GM21576 (cell line): ENCODE measurements around the gene BTBD9.
"Not testable (repeated sequence)": the region's sequence is repeated elsewhere in the genome, so short reads cannot be mapped to it uniquely, and the experiment has no call there.

ENCODE experiments used
- ATAC-seq: cut with Tn5 transposase; IDR thresholded peaks from one replicate; pipeline ENCODE4 v1.9.1; 2021; ENCODE audit warnings: mild to moderate bottlenecking, moderate library complexity; ENCODE audit not compliant: unreplicated experiment

The BTBD9 gene

DNA sequence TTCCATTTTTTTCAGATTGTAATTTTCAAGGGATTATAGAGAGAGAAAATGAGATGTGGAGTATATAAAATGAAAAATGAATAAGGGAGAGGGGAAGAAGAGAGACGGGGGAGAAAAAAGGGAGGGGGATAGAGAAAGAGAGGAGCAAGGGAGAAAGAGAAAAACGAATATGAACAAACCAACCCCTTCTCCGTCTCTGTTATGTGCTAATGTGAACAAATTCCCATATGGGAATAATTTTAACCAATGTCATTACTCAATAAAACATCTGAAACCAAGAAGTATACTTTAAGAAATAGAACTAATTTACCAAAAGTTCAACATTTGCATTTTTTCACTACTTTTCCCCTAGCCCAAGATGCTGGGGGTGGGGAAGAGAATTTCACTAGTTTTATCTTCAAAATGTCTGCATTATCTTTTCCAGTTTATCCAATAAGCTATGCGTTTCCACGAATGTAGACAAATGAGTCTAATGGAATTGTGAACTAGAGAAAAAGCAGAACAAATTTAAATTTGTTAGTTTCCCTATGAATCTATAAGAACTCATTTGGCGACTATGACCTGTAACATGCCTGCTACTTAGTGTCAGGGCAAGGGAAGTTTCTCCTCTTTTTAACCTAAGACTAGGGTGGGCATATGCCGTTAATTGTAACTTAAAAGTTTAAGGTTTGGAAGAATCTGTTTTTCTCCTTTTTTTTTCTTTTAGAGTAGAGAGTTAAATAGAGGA is 286.3 kb downstream of the BTBD9 start:
- no peak for ATAC-seq

DNA sequence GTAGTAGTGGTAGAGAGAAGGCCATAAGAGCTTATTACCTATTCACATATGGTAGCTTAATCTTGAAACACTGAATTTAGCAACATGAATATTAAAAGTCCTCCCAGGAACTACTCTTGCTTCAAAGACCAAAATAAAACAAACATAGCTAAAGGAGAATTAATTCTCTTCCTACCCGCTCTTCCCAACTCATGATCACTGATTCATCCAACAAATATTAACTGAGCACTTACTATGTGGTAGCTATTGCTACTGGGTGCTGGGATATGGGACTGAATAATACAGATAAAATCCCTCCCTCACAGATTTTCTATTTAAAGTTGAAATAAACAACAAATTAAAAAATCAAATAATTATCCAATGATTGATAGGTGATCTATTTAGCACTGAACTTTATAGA is 287.1 kb downstream of the BTBD9 start:
- no peak for ATAC-seq

DNA sequence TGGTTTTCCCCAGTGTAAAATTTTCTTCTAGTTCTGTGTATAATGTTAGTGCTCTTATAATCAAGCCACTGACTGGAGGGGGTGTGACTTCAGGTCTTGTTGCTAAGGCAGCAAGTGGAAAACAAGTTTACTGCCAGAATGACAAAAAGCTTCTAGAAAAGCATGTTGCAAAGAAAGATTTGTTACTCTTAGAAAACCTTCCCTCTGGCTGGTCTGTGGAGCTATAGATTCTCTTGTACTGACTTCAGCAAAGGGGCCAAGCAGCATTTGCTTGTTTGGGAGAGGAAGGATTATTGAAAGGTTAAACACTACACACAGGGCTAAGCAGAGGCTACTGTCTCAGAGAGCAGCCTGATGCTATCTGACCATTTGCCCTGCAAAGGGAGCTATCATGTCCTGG is 288.8 kb downstream of the BTBD9 start:
- ATAC-seq, result no peak

DNA sequence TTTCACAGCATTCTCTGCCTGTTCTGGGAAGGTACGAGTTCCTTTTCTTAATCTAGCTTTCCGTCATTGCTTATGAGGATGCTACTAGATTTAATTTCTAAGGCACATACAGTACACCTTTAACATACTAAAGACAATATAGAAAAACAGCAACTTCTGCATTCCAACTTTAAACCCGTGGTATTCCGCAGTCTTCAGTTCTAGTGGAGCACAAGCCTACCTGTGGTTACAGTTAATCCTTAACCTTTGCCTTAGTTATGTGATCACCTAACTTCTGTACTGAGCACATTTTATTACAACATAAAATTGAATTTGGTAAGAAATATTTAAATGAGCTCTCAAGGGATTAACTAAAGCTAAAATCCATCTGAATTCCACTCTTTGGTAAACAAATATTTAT is 289.5 kb downstream of the BTBD9 start:
- ATAC-seq, result no peak

DNA sequence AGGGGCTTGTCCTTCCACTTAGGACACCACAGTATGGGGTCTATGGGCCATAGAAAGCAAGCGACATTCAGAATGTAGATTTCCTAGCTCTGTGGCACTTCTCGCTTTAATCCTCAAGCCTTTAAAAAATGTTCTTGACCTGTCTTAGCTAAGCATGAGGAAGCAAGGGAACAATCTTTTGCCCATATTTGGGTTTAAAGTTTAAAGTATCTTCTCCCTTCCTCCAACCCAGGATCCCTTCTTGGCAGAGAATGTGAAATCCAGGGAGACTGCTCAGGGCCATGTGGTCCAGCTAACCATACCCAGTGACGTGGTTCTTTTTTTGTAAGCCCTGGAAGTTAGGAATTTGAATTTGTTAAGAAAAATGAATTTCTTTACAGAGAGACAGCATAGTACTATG is 289.9 kb downstream of the BTBD9 start:
- ATAC-seq, result no peak

DNA sequence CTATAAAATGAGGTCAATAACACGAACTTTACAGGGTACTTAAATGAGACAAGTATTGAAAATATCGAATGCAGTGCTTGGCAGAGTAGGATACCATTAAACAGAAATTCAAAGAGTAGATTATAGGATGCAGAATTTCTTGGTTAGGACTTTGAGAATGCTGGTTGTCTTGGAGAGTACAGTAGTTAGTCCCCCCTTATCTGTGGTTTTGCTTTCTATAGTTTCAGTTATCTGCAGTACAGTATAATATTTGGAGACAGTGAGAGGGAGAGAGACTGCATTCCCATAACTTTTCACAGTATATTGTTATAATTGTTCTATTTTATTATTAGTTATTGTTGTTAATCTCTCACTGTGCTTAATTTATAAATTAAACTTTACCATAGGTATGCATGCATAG is 290.5 kb downstream of the BTBD9 start:
- ATAC-seq, result no peak

DNA sequence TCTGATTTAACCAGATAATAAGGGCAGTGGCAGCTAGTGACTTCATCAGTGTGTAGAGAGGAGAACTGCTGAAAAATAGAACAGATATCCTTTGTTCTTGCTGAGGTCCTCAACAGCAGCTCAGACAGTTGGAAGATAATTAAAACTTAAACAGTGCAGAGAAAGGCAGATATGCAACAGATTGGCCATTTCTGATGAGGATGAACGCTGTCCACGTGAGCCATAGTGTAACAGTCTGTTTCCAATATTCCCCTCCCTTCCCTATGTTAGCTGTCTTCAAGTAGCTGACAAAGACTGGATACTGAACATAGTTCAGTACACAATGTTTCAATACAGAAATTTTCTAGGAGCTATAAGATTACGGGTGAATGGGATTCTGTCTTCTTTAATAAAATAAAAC is 291.4 kb downstream of the BTBD9 start:
- ATAC-seq, result no peak

DNA sequence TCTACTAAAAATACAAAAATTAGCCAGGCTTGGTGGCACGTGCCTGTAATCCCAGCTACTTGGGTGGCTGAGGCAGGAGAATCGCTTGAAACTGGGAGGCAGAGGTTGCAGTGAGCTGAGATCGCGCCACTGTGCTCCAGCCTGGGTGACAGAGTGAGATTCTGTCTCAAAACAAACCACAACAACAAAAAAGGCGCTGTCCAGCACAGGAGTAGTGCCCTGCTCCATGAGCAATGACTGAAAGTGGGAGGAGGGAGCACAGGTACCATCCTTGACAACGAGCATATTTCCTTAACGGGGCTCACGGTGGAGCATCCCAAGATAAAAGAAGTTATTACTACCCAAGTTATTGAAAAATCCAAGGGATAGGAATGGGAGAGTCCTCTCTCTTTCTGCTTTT is 291.9 kb downstream of the BTBD9 start:
- ATAC-seq, result not testable (repeated sequence)

DNA sequence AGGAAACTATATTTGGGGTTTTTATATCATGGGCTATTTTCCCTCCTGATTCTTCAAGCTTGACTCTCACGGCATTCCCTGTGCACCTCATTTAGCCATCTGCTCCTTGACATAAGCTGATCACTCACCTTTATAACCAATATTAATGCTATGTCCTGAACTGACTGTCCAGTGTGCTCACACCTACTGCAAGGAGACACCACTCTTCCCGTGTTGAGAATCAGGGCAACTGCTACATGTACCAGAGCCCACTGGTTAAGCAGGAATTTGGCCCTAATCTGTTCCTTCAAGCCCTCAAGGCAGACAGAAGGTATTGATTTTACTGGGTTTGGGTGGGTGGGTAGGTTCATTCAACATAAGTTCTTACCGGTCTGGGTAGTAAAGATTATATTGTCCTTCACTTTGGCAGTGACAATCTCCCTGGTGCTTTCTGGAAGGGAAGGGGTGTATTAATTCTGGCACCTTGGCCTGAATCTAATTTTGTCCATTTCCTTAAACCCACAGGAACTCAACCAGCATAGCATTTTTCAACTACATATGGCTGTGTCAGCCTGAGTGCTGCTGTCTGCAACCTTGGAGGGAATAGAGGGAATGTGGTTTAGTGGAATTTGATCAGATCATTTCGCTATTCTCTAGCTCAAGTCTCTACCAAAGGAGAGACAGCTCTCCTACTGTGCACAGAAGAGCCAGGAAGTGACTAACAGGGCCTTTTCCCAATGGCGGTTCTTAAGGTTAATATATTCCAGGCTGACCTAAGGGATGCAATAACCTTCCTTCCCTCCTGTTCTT is 293.2 kb downstream of the BTBD9 start:
- ATAC-seq, result no peak

DNA sequence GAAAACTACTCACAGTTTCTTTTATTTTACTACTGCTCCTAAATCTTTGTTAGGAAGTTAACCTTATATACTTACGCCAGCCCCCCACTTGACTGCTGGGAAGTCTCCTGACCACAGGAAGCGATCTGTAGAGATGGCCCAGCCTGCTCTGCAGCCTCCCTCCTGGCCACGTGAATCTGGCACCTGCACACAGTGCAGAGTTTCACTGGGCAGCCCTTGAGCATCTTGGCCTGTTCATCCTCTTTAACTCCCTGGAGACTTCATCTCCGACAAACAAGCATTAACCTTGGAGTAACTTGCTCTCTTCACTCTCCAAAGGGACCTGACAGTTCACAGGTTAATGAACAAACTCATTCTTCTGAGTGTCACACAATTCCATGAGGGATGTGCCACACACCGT is 294.1 kb downstream of the BTBD9 start:
- ATAC-seq, result no peak

DNA sequence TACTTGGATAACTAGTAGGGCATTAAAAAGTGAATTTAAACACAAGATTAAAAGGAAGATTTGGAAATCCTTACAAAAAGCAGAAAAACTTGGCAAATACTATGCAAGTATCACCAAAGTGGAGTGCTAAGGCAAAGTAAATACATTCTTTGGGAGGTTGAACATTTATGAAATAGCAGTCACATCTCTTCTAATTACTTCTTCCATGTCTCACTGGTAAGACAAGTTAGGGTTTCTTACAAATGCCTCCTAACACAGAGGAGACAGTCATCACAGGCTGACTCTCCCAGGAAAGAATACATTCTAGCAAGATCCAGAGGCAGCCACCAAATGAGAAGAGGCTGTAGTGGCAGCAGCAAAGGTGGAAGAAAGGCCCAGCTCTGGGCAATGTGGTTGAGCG is 298.2 kb downstream of the BTBD9 start:
- no peak for ATAC-seq

DNA sequence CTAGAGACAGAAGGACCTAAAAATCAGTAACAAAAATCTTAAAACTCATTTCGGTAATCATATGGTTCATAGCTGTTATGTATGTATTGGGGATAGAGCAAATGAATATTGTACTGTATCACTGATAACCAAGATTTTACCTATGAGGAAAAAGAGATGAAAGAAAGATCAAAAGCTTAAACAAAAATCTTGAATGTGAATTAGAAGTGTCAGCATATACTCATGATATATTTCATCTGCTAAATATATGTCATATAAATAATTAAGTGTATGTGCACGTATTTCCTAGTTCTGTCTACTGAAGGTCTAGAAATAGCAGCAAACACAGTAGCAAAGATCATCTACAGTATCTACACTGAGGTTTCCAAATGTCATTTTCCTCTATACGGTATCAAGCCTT is 299.8 kb downstream of the BTBD9 start:
- ATAC-seq, result no peak

DNA sequence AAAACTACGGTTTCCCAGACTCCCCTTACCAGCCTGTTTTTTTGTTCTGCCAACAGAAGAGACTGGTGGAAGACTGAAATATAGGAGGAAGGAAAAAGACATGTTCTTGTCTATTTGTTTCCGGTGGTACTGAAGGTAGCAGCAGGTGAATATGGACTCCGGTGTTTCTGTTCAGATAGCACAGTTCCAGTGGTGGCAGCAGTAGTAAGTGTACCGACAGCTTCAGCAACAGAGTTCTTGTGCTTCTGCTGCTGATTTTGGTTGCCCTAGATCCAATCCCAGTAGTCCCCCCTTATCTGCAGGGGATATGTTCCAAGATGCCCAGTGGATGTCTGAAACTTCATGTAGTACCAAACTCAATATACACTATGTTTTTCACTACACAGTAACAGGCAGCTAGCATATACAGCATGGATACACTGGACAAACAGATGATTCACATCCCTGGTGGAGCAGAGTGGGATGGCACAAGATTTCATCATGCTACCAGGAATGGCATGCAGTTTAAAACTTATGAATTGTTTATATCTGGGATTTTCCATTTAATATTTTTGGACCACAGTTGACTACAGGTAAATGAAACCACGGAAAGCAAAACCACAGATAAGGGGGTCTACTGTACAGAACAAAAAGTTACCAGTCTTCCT is 301.8 kb downstream of the BTBD9 start:
- ATAC-seq, result no peak

DNA sequence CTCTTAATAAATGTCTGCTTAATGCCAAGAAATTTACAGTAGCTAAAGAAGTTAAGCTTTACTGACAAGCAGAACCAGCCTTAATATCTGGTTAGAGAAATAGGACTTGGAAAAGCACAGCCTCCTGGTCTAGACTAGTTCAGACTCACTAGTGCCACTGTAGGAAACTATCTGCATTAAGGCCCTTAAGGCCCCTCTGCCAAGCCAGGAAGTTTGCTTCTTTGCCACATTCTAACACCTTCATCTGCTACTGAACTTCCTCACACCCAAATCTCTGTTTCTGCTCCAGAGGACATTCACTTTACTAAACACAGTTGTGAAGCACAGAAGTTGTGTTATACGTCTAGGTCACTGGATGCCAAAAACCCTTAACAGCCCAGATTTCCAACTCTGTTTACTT is 302.8 kb downstream of the BTBD9 start:
- no peak for ATAC-seq

DNA sequence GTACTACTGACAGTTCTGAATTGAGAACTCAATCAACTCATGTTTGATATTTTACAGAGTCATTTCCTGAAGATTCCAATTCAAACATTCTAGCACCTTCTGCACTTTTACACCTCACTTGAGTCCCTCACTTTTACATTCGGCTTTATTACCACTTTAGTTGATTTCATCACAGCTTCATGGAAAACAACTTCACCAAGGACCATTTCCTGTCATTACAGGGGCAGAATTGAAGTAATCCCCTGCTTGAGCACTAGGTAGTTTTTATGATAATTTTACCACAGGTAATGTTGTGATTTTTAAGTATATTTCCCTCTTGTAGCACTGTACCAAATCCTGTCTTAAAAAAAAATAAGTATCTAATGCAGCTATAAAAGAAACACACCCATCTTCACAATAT is 312.9 kb downstream of the BTBD9 start:
- no peak for ATAC-seq

DNA sequence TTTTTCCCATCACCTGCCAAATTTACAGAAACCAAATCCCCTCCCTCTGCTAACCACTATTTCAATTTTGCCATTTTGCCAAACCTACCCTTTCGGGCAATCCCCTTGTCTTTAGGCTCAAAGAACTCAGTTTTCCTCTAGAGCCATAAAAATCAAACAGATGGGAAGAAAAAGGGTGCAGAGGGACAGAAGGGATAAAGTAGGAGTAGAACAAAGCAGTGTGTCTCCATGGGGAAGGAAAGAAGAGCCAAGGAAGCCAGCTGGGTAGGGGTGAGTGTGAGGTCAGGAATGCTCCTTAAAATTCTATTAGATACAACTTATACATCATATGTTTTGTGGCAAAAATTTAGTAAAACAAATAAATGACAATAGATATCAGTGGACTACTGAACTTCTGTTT is 316.5 kb downstream of the BTBD9 start:
- ATAC-seq, result no peak

DNA sequence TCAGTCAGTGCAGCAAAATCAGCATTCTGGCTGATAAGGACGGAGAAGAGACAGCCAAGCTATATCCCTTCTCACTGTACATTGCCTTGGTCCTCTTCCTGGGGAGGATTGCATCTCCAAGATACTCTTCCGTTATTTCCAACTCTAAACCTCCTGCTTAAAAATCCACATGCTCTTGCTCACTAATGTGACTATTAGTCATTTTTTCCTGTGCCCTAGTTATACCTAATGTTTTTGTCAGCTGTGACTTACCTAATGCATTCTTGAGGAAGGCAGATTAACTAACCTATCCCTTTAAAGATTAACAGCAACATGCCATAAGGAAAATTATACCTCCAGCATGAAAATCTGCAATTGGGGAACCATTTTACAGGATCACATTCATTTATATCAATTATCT is 317.6 kb downstream of the BTBD9 start:
- ATAC-seq, result no peak

DNA sequence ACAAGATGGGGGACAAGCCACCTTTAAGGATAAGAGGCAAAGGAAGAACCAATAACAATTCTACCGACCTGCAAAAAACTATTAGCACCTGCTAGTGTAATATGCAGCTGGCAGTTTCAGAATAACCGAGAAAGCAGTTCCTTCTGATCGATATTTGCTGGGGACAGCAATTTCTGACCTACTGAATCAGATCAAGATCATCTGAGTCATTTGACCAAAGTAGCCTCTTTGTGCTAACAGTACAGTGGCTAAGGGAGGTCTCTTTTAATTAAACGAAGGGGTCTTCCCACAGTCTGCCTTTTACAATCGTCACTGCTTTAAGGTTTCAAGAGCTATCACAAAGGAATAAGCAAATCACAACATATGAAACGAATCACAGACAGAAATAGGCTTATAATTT is 318.9 kb downstream of the BTBD9 start:
- peak; percentile 49 for ATAC-seq

DNA sequence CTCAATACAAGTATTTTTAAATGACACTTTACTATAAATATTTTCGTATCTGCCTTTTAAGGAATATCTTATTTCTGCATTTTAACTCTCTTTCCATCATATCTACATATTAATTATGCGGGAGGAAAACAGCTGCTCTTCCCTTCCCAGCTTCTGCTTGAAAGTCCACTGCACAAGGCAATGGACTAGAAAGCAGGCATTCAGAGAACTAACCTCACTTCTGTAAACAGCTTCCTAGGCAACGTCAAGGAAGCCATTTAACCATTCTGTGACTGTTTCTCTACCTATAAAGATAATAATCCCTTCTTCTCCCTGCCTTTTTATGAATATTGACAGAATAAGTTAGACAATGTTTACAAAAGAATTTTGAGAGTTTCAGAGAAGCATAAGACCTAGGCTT is 319.4 kb downstream of the BTBD9 start:
- ATAC-seq, result no peak

DNA sequence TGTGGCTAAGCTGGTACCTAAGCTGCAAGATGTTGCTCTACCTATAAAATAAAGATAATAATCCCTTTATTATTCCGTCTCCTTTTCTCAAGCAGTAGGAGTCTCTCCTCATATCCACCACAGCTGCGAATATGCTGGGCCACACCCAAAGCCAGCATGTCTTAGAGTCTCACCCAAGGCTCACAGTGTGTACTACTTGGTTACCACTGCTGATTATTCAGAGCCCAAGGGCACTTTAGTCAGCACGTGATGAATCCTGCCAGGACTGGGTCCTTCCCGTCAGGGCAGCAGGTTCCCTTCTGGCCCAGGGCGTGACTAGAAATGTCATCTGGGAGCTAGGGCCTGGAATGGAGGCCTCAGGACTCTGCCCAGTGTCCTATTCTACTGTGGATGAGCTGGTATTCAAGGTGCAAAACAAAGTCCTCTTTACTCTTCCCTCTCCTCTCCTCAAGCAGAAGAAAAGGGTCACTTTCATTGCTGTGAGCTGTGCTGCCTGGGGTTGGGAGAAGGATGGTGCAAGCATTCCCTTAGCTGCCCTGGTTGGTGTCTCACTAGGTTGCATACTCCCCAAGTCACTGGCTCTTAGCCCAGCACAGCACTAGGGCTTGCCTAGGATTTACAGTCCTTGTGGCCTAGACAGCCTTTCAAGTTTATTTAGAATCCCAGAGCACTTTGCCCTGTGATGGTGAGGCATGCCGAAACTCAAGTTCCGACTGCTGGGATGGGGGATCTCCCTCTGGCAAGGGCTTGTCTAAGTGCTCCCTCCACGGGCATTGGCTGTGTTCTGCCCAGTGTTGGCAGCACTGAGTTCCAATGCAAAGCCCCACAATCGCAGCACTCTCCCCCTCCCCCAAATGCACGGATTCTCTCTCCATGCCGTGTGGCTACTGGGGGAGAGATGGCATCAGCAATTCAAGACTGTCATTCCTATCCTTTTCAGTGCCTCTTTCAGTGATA is 320.2 kb downstream of the BTBD9 start:
- ATAC-seq, result no peak
